K562 (cell line): ENCODE data around the gene INTS1. TPM values are rescaled to one million over a fixed set of nuclear protein-coding genes. Genes with fewer than 3 reads are reported as not detected.
A peak's percentile ranks its signal among the peaks of the same experiment; 100 is the strongest.

Source experiments
- ATAC-seq: fragments of 200-7000 bp; cut with Tn5 transposase; 3 replicates; pipeline ENCODE4 v1.9.1; 2020; ENCODE audit warnings: moderate library complexity
- BruUV-seq: library from RNA; stranded (reverse); fragments of 400-500 nt; replicated peaks from 2 replicates; lab custom pipeline; 2021; lab: Mats Ljungman, UMichigan
- CTCF ChIA-PET: fragments of 300-600 bp; formaldehyde crosslinking; extraction: SDS; loops from one replicate; lab custom pipeline; 2021; ENCODE audit warnings: low intra/inter-chr PET ratio; lab: Yijun Ruan, JAX
- POLR2A ChIA-PET: fragments of 300-600, 350-650 bp; sonication (Branson Sonifier 250); formaldehyde crosslinking; extraction: SDS; loops from one replicate; lab custom pipeline; 2021; ENCODE audit warnings: antibody characterized with exemption, inconsistent platforms; lab: Yijun Ruan, JAX
- DNase-seq, 4 experiments: peaks; one replicate each; pipeline versions ENCODE4 v3.0.0 to v3.0.0-alpha.2; 2011 to 2018; ENCODE audit warnings: low spot score in 3 of 4, mixed read lengths in 3 of 4; ENCODE audit errors: extremely low read depth in 1 of 4
- FAIRE-seq: peaks from 2 replicates; lab custom pipeline; 2011; peaks lifted over from hg19 to GRCh38; lab: Jason Lieb, UNC
- H2AFZ ChIP-seq: 2 replicates; pipeline ENCODE4 v1.6.0; 2011; ENCODE audit warnings: low read depth, low read length, control low read depth, inconsistent platforms
- H3K27ac ChIP-seq: fragments of 200-600 bp; 3 replicates; pipeline ENCODE4 v1.8.0; 2011; ENCODE audit warnings: low read depth, mild to moderate bottlenecking, control low read depth, inconsistent platforms, low read length, moderate library complexity, mixed read lengths; ENCODE audit errors: extremely low read depth
- H3K27me3 ChIP-seq, 2 experiments: fragments of 300-600 bp in 1 of 2; 2 replicates in 1 of 2; 3 replicates in 1 of 2; pipeline versions ENCODE4 v1.6.0 to v1.8.0; 2011; ENCODE audit warnings: inconsistent platforms in 2 of 2, low read length in 2 of 2, mild to moderate bottlenecking in 1 of 2, mixed read lengths in 1 of 2, moderate library complexity in 1 of 2; ENCODE audit not compliant: control insufficient read depth in 2 of 2, insufficient read depth in 2 of 2
- H3K36me3 ChIP-seq: fragments of 300-600 bp; 3 replicates; pipeline ENCODE4 v1.8.0; 2011; ENCODE audit warnings: mild to moderate bottlenecking, low read length, inconsistent platforms; ENCODE audit not compliant: control insufficient read depth, insufficient read depth
- H3K4me1 ChIP-seq, 2 experiments: fragments of 200-600 bp in 1 of 2; replicated peaks in 1 of 2; 2 replicates in 1 of 2; 3 replicates in 1 of 2; pipeline versions ENCODE4 v1.5.1 to v1.8.0; 2011; ENCODE audit warnings: inconsistent platforms in 2 of 2, low read length in 2 of 2, mild to moderate bottlenecking in 1 of 2, mixed read lengths in 1 of 2, moderate library complexity in 1 of 2; ENCODE audit not compliant: control insufficient read depth in 2 of 2, insufficient read depth in 2 of 2
- H3K4me2 ChIP-seq: 2 replicates; pipeline ENCODE4 v1.6.1; 2011; ENCODE audit warnings: low read length, control low read depth, inconsistent platforms, mixed read lengths; ENCODE audit not compliant: insufficient read depth
- H3K4me3 ChIP-seq: fragments of 200-600 bp; sonication (generic), shearing (Covaris generic); 2 replicates; pipeline ENCODE4 v1.5.1; 2016; ENCODE audit warnings: control low read depth, inconsistent platforms
- H3K79me2 ChIP-seq: fragments of 200-600 bp; 3 replicates; pipeline ENCODE4 v1.8.0; 2011; ENCODE audit warnings: low read length, inconsistent platforms; ENCODE audit not compliant: control insufficient read depth, insufficient read depth
- H3K9ac ChIP-seq, 2 experiments: 2 replicates each; pipeline versions ENCODE4 v1.6.0 to v1.6.1; 2011; ENCODE audit warnings: low read depth in 2 of 2, low read length in 2 of 2, control low read depth in 1 of 2, inconsistent platforms in 1 of 2, mild to moderate bottlenecking in 1 of 2, mixed read lengths in 1 of 2; ENCODE audit not compliant: insufficient read depth in 1 of 2
- H3K9me1 ChIP-seq: one replicate; pipeline ENCODE4 v1.6.0; 2011; ENCODE audit warnings: inconsistent platforms, mild to moderate bottlenecking, low read length, moderate library complexity; ENCODE audit not compliant: control insufficient read depth, insufficient read depth
- H3K9me3 ChIP-seq: replicated peaks from 2 replicates; pipeline ENCODE4 v1.5.1; 2011; ENCODE audit warnings: low read depth, low read length, inconsistent platforms; ENCODE audit not compliant: control insufficient read depth, insufficient read depth
- H4K20me1 ChIP-seq: replicated peaks from 2 replicates; pipeline ENCODE4 v1.6.1; 2011; ENCODE audit warnings: low read length, inconsistent platforms, mixed read lengths; ENCODE audit not compliant: control insufficient read depth, insufficient read depth
- CBX3 ChIP-seq, 2 experiments: IDR thresholded peaks; 1 replicate in 1 of 2; 2 replicates in 1 of 2; pipeline ENCODE4 v1.6.1; 2012; ENCODE audit warnings: inconsistent platforms in 2 of 2, low read length in 2 of 2, borderline replicate concordance in 1 of 2, control low read depth in 1 of 2
- CXXC5 ChIP-seq: fragments of 250-450 bp; sonication (Bioruptor Pico); IDR thresholded peaks from 2 replicates; pipeline ENCODE4 v1.8.0; 2022; ENCODE audit warnings: inconsistent platforms, mild to moderate bottlenecking, moderate library complexity
- ETV1 ChIP-seq: fragments of 450-650 bp; conservative IDR thresholded peaks from 2 replicates; pipeline ENCODE4 v1.6.1; 2016; ENCODE audit warnings: missing genetic modification characterization, control low read depth, low read depth, missing compliant biosample characterization
- MEF2D ChIP-seq: conservative IDR thresholded peaks from 2 replicates; pipeline ENCODE4 v1.6.1; 2016; ENCODE audit warnings: low read depth, missing genetic modification characterization, missing compliant biosample characterization
- MTA1 ChIP-seq: fragments of 450-650 bp; IDR thresholded peaks from 2 replicates; pipeline ENCODE4 v1.6.1; 2017; ENCODE audit warnings: borderline replicate concordance
- PCBP1 ChIP-seq: fragments of 200-400 bp; formaldehyde crosslinking; IDR thresholded peaks from 2 replicates; pipeline ENCODE4 v1.6.1; 2018; ENCODE audit warnings: mild to moderate bottlenecking, low read depth, low read length; ENCODE audit not compliant: poor library complexity, severe bottlenecking
- RUNX1 ChIP-seq: sonication (generic); IDR thresholded peaks from 2 replicates; pipeline ENCODE4 v1.6.1; 2016; ENCODE audit warnings: antibody characterized with exemption, low read depth
- SMARCA5 ChIP-seq: fragments of 450-650 bp; IDR thresholded peaks from 2 replicates; pipeline ENCODE4 v1.6.1; 2016
- ZBTB7A ChIP-seq: IDR thresholded peaks from 2 replicates; pipeline ENCODE4 v1.6.1; 2011; ENCODE audit warnings: low read depth, mild to moderate bottlenecking, low read length, moderate library complexity, borderline replicate concordance; ENCODE audit not compliant: control insufficient read depth
- ZNF12 ChIP-seq: sonication (generic); formaldehyde crosslinking; IDR thresholded peaks from 2 replicates; pipeline ENCODE4 v1.4.0; 2020; ENCODE audit warnings: mild to moderate bottlenecking, missing genetic modification reagents
- ZNF639 ChIP-seq, 2 experiments: fragments of 200-800 bp in 1 of 2; sonication (Bioruptor generic) in 1 of 2; sonication (generic) in 1 of 2; formaldehyde crosslinking in 1 of 2; IDR thresholded peaks in 1 of 2; conservative IDR thresholded peaks in 1 of 2; 2 replicates each; pipeline versions ENCODE4 v1.5.0 to v1.6.1; 2016 to 2020; ENCODE audit warnings: missing compliant biosample characterization in 1 of 2, missing genetic modification characterization in 1 of 2, missing genetic modification reagents in 1 of 2
- ZZZ3 ChIP-seq: fragments of 450-650 bp; IDR thresholded peaks from 2 replicates; pipeline ENCODE4 v1.6.1; 2016; ENCODE audit warnings: antibody characterized with exemption, mild to moderate bottlenecking, moderate library complexity
- WGBS: fragments of 100-300 bp; shearing (Covaris generic); methylation state at CpG from one replicate; pipeline ENCODE4 v1.1.6; 2016; ENCODE audit warnings: low coverage, mixed read lengths; ENCODE audit not compliant: insufficient coverage; ENCODE audit errors: missing lambda C conversion rate; 5-methylcytosine and 5-hydroxymethylcytosine counted together
- in situ Hi-C: fragments of 300-500 bp; cut with MboI; formaldehyde crosslinking; loops from 4 replicates; pipeline ENCODE4 v1.15.0; 2018; ENCODE audit warnings: inconsistent platforms, mixed read lengths
- intact Hi-C: fragments of 100-400 bp; cut with micrococcal nuclease; formaldehyde crosslinking; loops from 2 replicates; pipeline ENCODE4 v1.14.2; 2022
- polyA plus RNA-seq, 8 experiments: library from polyadenylated mRNA; depleted of rRNA in 4 of 8; stranded (reverse) in 5 of 8; unstranded in 3 of 8; fragments of >200 nt; fragmentation: Nextera tagmentation in 2 of 8; fragmentation: Illumina TruSeq in 1 of 8; extraction: Ambion mirVana in 2 of 8; extraction: Trizol in 1 of 8; gene quantifications; 2 replicates each; pipeline versions ENCODE4 v1.2.1 to v1.2.3, GENCODE V29; 2011 to 2014; ENCODE audit warnings: inconsistent platforms in 1 of 8, missing spikeins in 1 of 8
- total RNA-seq, 7 experiments: library from RNA; depleted of rRNA in 6 of 7; stranded (reverse); fragments of >200 nt in 6 of 7; fragmentation: Illumina TruSeq in 2 of 7; extraction: Trizol in 2 of 7; gene quantifications; 2 replicates each; pipeline versions ENCODE4 v1.2.1 to v1.2.3, GENCODE V29; 2011 to 2021; ENCODE audit warnings: low replicate concordance in 1 of 7
- TF ChIP-seq, protein P1 (sequence below): IDR thresholded peaks from 2 replicates; pipeline ENCODE4 v1.6.1; 2011; ENCODE audit not compliant: insufficient read length; ENCODE audit errors: extremely low read depth
- TF ChIP-seq, protein P2 (sequence below): fragments of 250-450 bp; sonication (Bioruptor Pico); IDR thresholded peaks from 2 replicates; pipeline ENCODE4 v1.9.0; 2021; ENCODE audit warnings: mild to moderate bottlenecking

The INTS1 gene
- total and polyA plus RNA-seq, 9 of the 15 experiments (the other 6 are each of a cell fraction or from before 2014, with no cell fraction given) = 0.34 to 119 (median 18.5) TPM

DNA sequence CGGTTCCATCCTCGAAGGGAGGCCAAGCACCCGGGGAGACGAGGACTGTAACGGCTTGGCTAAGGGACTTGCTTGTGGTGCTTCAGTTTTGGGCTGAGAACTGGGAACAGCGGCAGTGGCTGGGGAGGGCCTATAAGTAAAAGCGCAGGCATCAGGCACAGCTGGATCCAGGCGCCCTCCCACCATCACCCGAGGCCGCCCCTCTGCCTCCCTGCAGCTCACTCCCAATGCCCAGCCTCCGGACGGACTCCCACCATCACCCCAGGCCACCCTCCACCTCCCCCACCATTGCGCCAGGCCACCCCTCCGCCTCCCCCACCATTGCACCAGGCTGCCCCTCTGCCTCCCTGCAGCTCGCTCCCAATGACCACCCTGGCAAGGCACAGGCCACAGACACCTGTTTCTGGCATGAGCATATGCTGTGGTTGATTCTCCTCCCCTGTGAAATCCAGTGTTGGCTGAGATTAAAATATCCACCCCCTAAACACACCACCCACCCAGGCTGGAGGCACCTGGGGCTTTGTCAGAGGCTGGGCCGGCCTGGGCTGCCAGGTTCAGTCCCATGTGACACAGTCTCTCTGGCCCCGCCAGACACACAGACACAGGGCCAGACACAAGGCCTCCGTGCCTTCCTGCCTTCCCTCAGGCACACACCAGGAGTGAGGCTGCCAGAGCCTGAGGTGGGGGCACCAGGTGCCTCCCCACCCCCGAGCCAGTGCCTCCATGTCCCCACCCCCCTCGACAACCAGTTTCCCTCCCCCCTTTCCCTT, 61.6 kb downstream of the INTS1 start:
- Histone ChIP-seq H3K27me3 (no peaks in the 10 kb centered on the region), H3K4me1 (peaks cover 0 to 69% of the 10 kb centered on the region in 2 experiments; a peak in 2 of 5 replicates), H4K20me1 (no peaks in the 10 kb centered on the region), H3K4me3 (no peak overlapping the region), H3K9me3 (no peaks in the 10 kb centered on the region), H3K9me1 (no peaks in the 10 kb centered on the region), H3K27ac (no peak overlapping the region), H3K36me3 (peaks cover 81% of the 10 kb centered on the region), H2AFZ (no peak overlapping the region), H3K9ac (peak overlapping the region in 1 of 2 experiments; percentile 36; a peak in 1 of 4 replicates), H3K79me2 (no peaks in the 10 kb centered on the region; the same call in 1 of the 3 replicates), H3K4me2 (no peak overlapping the region)
- intact Hi-C loops = no loop called here
- CTCF ChIA-PET = no interaction called here
- ATAC-seq (no peak), DNase-seq (no peak), FAIRE-seq (no peak)
- BruUV-seq = no TSS peak
- in situ Hi-C loops = no loop called here
- POLR2A ChIA-PET = no interaction called here
- 94% methylated on average over 11 of the region's 20 CpGs for WGBS
- TF ChIP-seq, protein P1, sequence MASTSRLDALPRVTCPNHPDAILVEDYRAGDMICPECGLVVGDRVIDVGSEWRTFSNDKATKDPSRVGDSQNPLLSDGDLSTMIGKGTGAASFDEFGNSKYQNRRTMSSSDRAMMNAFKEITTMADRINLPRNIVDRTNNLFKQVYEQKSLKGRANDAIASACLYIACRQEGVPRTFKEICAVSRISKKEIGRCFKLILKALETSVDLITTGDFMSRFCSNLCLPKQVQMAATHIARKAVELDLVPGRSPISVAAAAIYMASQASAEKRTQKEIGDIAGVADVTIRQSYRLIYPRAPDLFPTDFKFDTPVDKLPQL = no peak
- TF ChIP-seq MEF2D (tag) (no peak), ZNF12 (CRISPR knock-in tag) (no peak), CBX3 (IDR thresholded peaks at IDR 0.05; ENCODE audit: borderline replicate concordance in 1 of 2, low read length in 2 of 2) (no peak), CXXC5 (CRISPR knock-in tag) (no peak), ETV1 (tag) (no peak), ZNF639 (CRISPR knock-in tag; conservative IDR thresholded peaks at IDR 0.05 in 1 of 2, IDR thresholded peaks at IDR 0.05 in 1 of 2) (no peak), SMARCA5 (no peak), MTA1 (no peak), RUNX1 (no peak), ZBTB7A (no peak), PCBP1 (no peak), ZZZ3 (no peak)
- TF ChIP-seq, protein P2, sequence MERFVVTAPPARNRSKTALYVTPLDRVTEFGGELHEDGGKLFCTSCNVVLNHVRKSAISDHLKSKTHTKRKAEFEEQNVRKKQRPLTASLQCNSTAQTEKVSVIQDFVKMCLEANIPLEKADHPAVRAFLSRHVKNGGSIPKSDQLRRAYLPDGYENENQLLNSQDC (CRISPR knock-in tag) = no peak
